ENCODE measurements around the gene ADAT3.

Gene ADAT3

DNA sequence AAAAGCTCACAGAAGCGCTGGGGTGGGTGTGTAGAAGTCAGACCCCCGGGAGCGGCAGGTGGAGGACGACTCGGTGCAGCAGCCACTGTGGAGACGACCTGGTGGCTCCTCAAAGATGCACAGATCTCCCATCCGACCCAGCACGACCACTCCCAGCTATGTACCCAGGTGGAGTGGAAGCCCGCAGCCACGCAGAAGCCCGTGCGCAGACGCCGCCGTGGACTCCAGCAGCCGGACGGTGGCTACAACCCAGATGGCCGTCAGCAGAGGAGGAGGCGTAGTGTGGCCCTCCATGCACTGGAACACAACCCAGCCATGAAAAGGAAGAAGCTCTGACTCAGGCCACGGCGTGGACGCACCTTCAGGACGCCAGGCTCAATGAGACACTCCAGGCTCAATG is 57.5 kb downstream of the ADAT3 start:
- no peak for FAIRE-seq
